Measurements from ENCODE around the gene CD38. TPM values are rescaled to one million over a fixed set of nuclear protein-coding genes. Genes with fewer than 3 reads are reported as not detected.

Gene CD38
- total RNA-seq, 3 donors from 2014 or later, result 2.0 to 47.2 (median 2.6) TPM

GRCh38 chr4:15847746-15848145, 69.6 kb downstream of the CD38 start:
- Histone ChIP-seq H3K9me3 (no peaks in the 10 kb centered on the region), H3K36me3 (no peaks in the 10 kb centered on the region)
- intact Hi-C loops (cut with DNase I; ENCODE audit: low total_unique reads), result no loop called here

DNA sequence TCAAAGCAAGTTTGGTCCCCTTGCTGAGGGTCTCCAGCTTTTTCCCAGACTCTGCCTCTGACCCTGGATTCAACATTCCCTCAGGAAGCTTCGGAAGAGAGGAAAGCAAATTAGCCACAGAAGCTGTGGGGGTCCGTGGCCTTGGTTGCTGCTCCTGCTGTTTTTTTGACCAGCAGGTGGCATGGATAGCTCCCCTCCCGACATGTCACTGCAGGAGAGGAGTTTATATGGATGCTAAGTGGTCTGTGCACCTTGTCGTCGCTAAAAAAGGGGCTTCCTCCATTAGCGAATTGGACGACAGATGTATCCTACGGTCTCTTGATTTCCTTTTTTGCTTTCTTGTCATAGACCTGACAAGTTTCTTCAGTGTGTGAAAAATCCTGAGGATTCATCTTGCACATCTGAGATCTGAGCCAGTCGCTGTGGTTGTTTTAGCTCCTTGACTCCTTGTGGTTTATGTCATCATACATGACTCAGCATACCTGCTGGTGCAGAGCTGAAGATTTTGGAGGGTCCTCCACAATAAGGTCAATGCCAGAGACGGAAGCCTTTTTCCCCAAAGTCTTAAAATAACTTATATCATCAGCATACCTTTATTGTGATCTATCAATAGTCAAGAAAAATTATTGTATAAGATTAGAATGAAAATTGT, 70.2 kb downstream of the CD38 start:
- no peak overlapping the region for H3K27ac ChIP-seq
- H3K27me3 ChIP-seq, result no peaks in the 10 kb centered on the region
- DNase-seq (ENCODE audit: low spot score in 2 of 2), result no peak
- no peaks in the 10 kb centered on the region for H3K9me3 ChIP-seq
- H3K36me3 ChIP-seq, result no peaks in the 10 kb centered on the region
- H3K4me1 ChIP-seq, result no peaks in the 10 kb centered on the region
- TF ChIP-seq, protein P1, sequence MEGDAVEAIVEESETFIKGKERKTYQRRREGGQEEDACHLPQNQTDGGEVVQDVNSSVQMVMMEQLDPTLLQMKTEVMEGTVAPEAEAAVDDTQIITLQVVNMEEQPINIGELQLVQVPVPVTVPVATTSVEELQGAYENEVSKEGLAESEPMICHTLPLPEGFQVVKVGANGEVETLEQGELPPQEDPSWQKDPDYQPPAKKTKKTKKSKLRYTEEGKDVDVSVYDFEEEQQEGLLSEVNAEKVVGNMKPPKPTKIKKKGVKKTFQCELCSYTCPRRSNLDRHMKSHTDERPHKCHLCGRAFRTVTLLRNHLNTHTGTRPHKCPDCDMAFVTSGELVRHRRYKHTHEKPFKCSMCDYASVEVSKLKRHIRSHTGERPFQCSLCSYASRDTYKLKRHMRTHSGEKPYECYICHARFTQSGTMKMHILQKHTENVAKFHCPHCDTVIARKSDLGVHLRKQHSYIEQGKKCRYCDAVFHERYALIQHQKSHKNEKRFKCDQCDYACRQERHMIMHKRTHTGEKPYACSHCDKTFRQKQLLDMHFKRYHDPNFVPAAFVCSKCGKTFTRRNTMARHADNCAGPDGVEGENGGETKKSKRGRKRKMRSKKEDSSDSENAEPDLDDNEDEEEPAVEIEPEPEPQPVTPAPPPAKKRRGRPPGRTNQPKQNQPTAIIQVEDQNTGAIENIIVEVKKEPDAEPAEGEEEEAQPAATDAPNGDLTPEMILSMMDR (IDR thresholded peaks at IDR 0.05), result no peak
- TF ChIP-seq POLR2A (IDR thresholded peaks at IDR 0.05) (no peak), POLR2AphosphoS5 (IDR thresholded peaks at IDR 0.05) (no peak)
- intact Hi-C loops (cut with DNase I; ENCODE audit: low total_unique reads), result no loop called here
- no peak overlapping the region for H3K4me3 ChIP-seq

More at GRCh38 chr4:15847746-15848145, 69.6 kb downstream of the CD38 start:
- no peaks in the 10 kb centered on the region for H3K4me1 ChIP-seq
- H3K27me3 ChIP-seq, result no peaks in the 10 kb centered on the region
- DNase-seq (ENCODE audit: low spot score in 2 of 2), result no peak
- H3K4me3 ChIP-seq, result no peak overlapping the region
- no peak for TF ChIP-seq POLR2A (IDR thresholded peaks at IDR 0.05)
- TF ChIP-seq POLR2AphosphoS5 (IDR thresholded peaks at IDR 0.05), result no peak
- TF ChIP-seq, protein P1 (IDR thresholded peaks at IDR 0.05), result no peak
- H3K27ac ChIP-seq, result no peak overlapping the region

DNA sequence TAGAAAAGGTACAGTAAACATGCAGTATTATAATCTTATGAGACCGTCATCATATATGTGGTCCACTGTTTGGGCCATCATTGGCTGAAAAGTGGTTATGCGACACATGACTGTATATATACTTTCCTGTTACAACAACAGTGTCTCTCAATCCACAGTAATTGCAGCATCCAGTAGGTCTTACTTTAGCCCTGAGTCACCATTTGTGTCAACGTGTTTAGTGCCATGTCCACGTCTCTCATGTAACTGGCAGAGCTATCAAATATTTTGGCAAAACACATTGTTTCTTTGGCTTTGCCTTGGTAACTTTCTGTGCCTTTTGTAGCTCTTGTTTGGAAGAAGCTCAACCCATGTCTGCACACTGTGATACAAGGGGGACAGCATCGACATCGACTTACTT, 73.8 kb downstream of the CD38 start:
- Histone ChIP-seq H3K9me3 (no peaks in the 10 kb centered on the region), H3K27ac (no peak overlapping the region), H3K4me1 (no peaks in the 10 kb centered on the region), H3K36me3 (no peaks in the 10 kb centered on the region), H3K4me3 (no peak overlapping the region), H3K27me3 (no peaks in the 10 kb centered on the region)
- TF ChIP-seq, protein P1 (IDR thresholded peaks at IDR 0.05), result no peak
- TF ChIP-seq POLR2AphosphoS5 (IDR thresholded peaks at IDR 0.05) (no peak), POLR2A (IDR thresholded peaks at IDR 0.05) (no peak)
- DNase-seq (ENCODE audit: low spot score in 2 of 2), result no peak
- intact Hi-C loops (cut with DNase I; ENCODE audit: low total_unique reads), result no loop called here

DNA sequence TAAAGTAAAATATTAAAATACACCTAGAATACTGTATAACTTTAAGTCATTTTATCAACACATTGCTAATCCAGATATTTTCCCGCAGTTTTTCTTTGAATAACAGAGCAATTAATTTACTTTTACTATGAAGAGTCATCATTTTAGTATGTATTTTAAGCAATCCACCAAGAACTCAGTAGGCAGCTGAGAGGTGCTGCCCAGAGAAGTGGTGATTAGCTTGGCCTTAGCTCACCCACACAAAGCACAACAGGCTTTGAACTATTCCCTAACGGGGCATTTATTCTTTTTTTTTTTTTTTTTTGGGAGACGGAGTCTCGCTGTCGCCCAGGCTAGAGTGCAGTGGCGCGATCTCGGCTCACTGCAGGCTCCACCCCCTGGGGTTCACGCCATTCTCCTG, 74.4 kb downstream of the CD38 start:
- no peak for DNase-seq (ENCODE audit: low spot score in 2 of 2)
- Histone ChIP-seq H3K27ac (no peak overlapping the region), H3K4me3 (no peak overlapping the region), H3K27me3 (no peaks in the 10 kb centered on the region), H3K36me3 (no peaks in the 10 kb centered on the region), H3K9me3 (no peaks in the 10 kb centered on the region), H3K4me1 (no peaks in the 10 kb centered on the region)
- TF ChIP-seq POLR2AphosphoS5 (IDR thresholded peaks at IDR 0.05) (no peak), POLR2A (IDR thresholded peaks at IDR 0.05) (no peak)
- TF ChIP-seq, protein P1 (IDR thresholded peaks at IDR 0.05), result no peak
- intact Hi-C loops (cut with DNase I; ENCODE audit: low total_unique reads), result no loop called here

DNA sequence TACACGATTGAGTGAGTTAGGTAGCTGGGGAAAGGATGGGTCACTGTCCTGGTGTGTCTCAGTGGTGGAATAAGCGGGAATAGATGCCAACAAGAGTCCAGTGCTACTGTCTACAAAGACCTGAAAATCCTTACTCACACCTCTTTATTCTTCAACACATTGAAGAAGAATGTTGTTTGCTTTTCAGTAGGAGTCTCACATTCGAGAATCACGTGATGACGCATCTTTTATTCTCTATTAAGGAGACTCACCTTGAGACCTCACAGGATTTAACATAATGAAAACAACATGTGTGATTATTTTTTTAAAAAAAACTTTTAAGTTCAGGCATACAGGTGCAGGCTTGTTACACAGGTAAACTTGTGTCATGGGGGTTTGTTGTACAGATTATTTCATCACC, 75.2 kb downstream of the CD38 start:
- H3K4me3 ChIP-seq, result no peak overlapping the region
- intact Hi-C loops (cut with DNase I; ENCODE audit: low total_unique reads), result no loop called here
- no peak overlapping the region for H3K27ac ChIP-seq
- no peaks in the 10 kb centered on the region for H3K4me1 ChIP-seq
- no peaks in the 10 kb centered on the region for H3K36me3 ChIP-seq
- H3K27me3 ChIP-seq, result no peaks in the 10 kb centered on the region
- no peak for DNase-seq (ENCODE audit: low spot score in 2 of 2)
- no peak for TF ChIP-seq POLR2AphosphoS5 (IDR thresholded peaks at IDR 0.05)
- TF ChIP-seq, protein P1 (IDR thresholded peaks at IDR 0.05), result no peak
- no peak for TF ChIP-seq POLR2A (IDR thresholded peaks at IDR 0.05)
- H3K9me3 ChIP-seq, result no peaks in the 10 kb centered on the region
